ENCODE data around the gene RAPGEF6.

The RAPGEF6 gene

DNA sequence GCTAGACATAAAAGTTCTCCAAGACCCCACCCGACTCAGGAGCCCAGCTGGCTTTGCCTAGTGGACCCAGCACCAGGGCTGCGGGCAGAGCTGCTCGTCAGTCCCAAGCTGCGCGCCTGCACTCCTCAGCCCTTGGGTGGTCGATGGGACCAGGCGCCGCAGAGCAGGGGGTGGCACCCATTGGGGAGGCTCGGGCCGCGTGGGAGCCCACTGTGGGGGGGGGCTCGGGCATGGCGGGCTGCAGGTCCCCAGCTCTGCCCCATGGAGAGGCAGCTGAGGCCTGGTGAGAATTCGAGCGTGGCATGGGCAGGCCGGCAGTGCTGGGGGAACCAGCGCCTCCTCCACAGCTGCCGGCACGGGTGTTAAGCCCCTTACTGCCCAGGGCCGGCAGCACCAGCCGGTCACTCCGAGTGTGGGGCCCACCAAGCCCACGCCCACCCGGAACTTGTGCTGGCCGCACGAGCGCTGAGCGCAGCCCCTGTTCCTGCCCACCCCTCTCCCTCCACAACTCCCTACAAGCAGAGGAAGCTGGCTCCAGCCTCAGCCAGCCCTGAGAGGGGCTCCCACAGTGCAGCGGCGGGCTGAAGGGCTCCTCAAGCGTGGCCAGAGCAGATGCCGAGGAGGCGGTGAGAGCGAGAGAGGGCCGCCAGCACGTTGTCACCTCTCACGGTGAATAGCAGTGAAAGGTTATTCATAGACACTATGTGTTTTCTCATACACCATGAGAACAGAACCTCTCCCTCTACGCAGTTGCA, 54.9 kb downstream of the RAPGEF6 start:
- H3K27ac ChIP-seq (ENCODE audit: low read length) = no peak overlapping the region
- H2AFZ ChIP-seq (ENCODE audit: low read depth, low read length) = no peak overlapping the region
- H3K4me3 ChIP-seq (ENCODE audit: low read depth in 1 of 2, low read length in 2 of 2) = no peak overlapping the region
- H3K36me3 ChIP-seq (ENCODE audit: insufficient read depth, low read length) = peaks cover 22% of the 10 kb centered on the region
- no peak overlapping the region for H3K9ac ChIP-seq (ENCODE audit: low read depth, low read length)
- H3K4me2 ChIP-seq (ENCODE audit: insufficient read depth, low read length) = no peak overlapping the region
- no peaks in the 10 kb centered on the region for H3K27me3 ChIP-seq (ENCODE audit: insufficient read depth, low read length, poor library complexity)
- H3K4me1 ChIP-seq (ENCODE audit: insufficient read depth, low read length) = no peaks in the 10 kb centered on the region
- DNase-seq = no peak
- no peaks in the 10 kb centered on the region for H3K9me3 ChIP-seq (ENCODE audit: insufficient read depth, low read length, severe bottlenecking)
- TF ChIP-seq EZH2 (IDR thresholded peaks at IDR 0.05; ENCODE audit: borderline replicate concordance, low read depth, low read length, severe bottlenecking) = no peak
- TF ChIP-seq, protein P1, sequence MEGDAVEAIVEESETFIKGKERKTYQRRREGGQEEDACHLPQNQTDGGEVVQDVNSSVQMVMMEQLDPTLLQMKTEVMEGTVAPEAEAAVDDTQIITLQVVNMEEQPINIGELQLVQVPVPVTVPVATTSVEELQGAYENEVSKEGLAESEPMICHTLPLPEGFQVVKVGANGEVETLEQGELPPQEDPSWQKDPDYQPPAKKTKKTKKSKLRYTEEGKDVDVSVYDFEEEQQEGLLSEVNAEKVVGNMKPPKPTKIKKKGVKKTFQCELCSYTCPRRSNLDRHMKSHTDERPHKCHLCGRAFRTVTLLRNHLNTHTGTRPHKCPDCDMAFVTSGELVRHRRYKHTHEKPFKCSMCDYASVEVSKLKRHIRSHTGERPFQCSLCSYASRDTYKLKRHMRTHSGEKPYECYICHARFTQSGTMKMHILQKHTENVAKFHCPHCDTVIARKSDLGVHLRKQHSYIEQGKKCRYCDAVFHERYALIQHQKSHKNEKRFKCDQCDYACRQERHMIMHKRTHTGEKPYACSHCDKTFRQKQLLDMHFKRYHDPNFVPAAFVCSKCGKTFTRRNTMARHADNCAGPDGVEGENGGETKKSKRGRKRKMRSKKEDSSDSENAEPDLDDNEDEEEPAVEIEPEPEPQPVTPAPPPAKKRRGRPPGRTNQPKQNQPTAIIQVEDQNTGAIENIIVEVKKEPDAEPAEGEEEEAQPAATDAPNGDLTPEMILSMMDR (IDR thresholded peaks at IDR 0.05; ENCODE audit: borderline replicate concordance, extremely low read depth, low read length, poor library complexity, severe bottlenecking) = no peak
- peaks cover 3% of the 10 kb centered on the region; the same call in 1 of the 2 replicates for H4K20me1 ChIP-seq (ENCODE audit: insufficient read depth, low read length)
- H3K79me2 ChIP-seq (ENCODE audit: insufficient read depth, low read length) = peaks cover 37% of the 10 kb centered on the region
- ATAC-seq (ENCODE audit: insufficient read depth, low read depth) = no peak

DNA sequence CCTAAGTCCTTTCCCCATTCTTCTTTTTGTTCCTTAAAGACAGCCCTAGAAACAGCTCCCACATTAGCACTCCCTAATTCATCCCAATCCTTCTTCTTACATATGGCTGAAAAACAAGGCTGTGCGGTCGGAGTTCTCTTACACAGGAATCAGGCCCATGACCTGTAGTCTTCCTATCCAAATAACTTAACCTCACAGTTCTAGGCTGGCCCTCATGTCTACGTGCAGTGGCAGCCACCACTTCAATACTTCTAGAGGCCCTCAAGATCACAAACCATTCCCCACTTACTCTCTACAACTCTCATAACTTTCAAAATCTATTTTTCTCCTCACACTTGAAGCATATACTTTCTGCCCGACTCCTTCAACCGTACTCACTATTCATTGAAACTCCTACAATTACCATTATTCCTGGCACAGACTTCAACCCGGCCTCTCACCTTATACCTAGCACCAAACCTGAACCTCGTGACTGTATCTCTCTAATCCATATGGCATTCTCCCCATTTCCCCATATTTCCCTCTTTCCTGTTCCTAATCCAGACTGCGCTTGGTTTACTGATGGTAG, 59.3 kb downstream of the RAPGEF6 start:
- Histone ChIP-seq H3K79me2 (ENCODE audit: insufficient read depth, low read length) (peaks cover 23% of the 10 kb centered on the region), H4K20me1 (ENCODE audit: insufficient read depth, low read length) (peaks cover 14% of the 10 kb centered on the region), H3K36me3 (ENCODE audit: insufficient read depth, low read length) (peaks cover 20% of the 10 kb centered on the region), H3K9me3 (ENCODE audit: insufficient read depth, low read length, severe bottlenecking) (no peaks in the 10 kb centered on the region), H3K9ac (ENCODE audit: low read depth, low read length) (no peak overlapping the region), H2AFZ (ENCODE audit: low read depth, low read length) (no peak overlapping the region), H3K27ac (ENCODE audit: low read length) (no peak overlapping the region), H3K4me3 (ENCODE audit: low read depth in 1 of 2, low read length in 2 of 2) (no peak overlapping the region), H3K4me1 (ENCODE audit: insufficient read depth, low read length) (no peaks in the 10 kb centered on the region), H3K27me3 (ENCODE audit: insufficient read depth, low read length, poor library complexity) (no peaks in the 10 kb centered on the region), H3K4me2 (ENCODE audit: insufficient read depth, low read length) (no peak overlapping the region)
- TF ChIP-seq EZH2 (IDR thresholded peaks at IDR 0.05; ENCODE audit: borderline replicate concordance, low read depth, low read length, severe bottlenecking) = no peak
- TF ChIP-seq, protein P1 (IDR thresholded peaks at IDR 0.05; ENCODE audit: borderline replicate concordance, extremely low read depth, low read length, poor library complexity, severe bottlenecking) = no peak
- DNase-seq = no peak
- no peak for ATAC-seq (ENCODE audit: insufficient read depth, low read depth)

DNA sequence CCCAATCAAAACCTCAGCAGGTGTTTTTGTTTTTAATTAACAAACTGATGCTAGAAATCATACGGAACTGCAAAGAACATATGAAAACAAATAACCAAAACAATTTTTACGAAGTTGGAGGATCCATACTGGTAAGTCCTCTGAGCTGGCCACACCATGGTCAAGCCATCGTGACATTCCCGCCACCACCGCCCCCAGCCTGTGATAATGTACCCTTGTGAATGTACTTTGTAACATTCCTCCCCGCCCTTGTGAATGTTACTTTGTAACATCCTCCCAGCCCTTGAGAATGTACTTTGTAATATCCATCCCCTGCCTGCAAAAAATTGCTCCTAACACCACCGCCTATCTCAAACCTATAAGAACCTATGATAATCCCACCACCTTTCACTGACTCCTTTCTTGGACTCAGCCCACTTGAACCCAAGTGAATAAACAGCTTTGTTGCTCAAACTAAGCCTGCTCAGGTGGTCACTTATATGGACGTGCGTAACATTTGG, 63.3 kb downstream of the RAPGEF6 start:
- no peak for TF ChIP-seq EZH2 (IDR thresholded peaks at IDR 0.05; ENCODE audit: borderline replicate concordance, low read depth, low read length, severe bottlenecking)
- TF ChIP-seq, protein P1 (IDR thresholded peaks at IDR 0.05; ENCODE audit: borderline replicate concordance, extremely low read depth, low read length, poor library complexity, severe bottlenecking) = no peak
- H3K36me3 ChIP-seq (ENCODE audit: insufficient read depth, low read length) = no peaks in the 10 kb centered on the region
- H3K9ac ChIP-seq (ENCODE audit: low read depth, low read length) = no peak overlapping the region
- no peak overlapping the region for H2AFZ ChIP-seq (ENCODE audit: low read depth, low read length)
- no peak overlapping the region for H3K27ac ChIP-seq (ENCODE audit: low read length)
- no peak for DNase-seq
- no peaks in the 10 kb centered on the region for H3K27me3 ChIP-seq (ENCODE audit: insufficient read depth, low read length, poor library complexity)
- no peak for ATAC-seq (ENCODE audit: insufficient read depth, low read depth)
- no peaks in the 10 kb centered on the region for H3K9me3 ChIP-seq (ENCODE audit: insufficient read depth, low read length, severe bottlenecking)
- H3K79me2 ChIP-seq (ENCODE audit: insufficient read depth, low read length) = peaks cover 23% of the 10 kb centered on the region
- H4K20me1 ChIP-seq (ENCODE audit: insufficient read depth, low read length) = peaks cover 14% of the 10 kb centered on the region
- H3K4me1 ChIP-seq (ENCODE audit: insufficient read depth, low read length) = no peaks in the 10 kb centered on the region
- no peak overlapping the region for H3K4me2 ChIP-seq (ENCODE audit: insufficient read depth, low read length)
- no peak overlapping the region for H3K4me3 ChIP-seq (ENCODE audit: low read depth in 1 of 2, low read length in 2 of 2)

Data from DND-41 (cell line).